GM12874 (cell line): ENCODE measurements around the gene ANO10.

Experiments used
- TF ChIP-seq, protein P1 (sequence below): IDR thresholded peaks from 2 replicates; pipeline ENCODE4 v1.5.1; 2011; ENCODE audit warnings: low read depth, mild to moderate bottlenecking, control low read depth, low read length, moderate library complexity; ENCODE audit not compliant: insufficient read depth

The ANO10 gene

DNA sequence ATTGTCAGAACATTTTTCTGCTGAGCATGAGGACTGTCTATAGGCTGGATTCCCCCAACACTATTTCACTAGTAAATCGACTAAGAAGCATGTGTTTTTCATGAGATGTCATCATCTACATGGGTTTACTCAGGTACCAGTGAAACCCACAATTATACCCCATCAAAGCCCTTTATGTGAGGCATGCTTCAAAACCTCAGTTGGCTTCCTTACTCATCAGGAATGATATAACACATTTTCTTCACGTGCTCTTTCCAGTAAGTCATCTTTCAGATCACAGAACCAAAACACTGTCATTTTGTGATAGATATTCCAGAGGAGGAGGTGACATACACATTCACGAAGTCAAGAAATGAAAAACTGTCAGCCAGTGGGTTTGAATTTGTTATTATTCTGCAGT is 116.5 kb downstream of the ANO10 start:
- TF ChIP-seq, protein P1, sequence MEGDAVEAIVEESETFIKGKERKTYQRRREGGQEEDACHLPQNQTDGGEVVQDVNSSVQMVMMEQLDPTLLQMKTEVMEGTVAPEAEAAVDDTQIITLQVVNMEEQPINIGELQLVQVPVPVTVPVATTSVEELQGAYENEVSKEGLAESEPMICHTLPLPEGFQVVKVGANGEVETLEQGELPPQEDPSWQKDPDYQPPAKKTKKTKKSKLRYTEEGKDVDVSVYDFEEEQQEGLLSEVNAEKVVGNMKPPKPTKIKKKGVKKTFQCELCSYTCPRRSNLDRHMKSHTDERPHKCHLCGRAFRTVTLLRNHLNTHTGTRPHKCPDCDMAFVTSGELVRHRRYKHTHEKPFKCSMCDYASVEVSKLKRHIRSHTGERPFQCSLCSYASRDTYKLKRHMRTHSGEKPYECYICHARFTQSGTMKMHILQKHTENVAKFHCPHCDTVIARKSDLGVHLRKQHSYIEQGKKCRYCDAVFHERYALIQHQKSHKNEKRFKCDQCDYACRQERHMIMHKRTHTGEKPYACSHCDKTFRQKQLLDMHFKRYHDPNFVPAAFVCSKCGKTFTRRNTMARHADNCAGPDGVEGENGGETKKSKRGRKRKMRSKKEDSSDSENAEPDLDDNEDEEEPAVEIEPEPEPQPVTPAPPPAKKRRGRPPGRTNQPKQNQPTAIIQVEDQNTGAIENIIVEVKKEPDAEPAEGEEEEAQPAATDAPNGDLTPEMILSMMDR, result no peak

DNA sequence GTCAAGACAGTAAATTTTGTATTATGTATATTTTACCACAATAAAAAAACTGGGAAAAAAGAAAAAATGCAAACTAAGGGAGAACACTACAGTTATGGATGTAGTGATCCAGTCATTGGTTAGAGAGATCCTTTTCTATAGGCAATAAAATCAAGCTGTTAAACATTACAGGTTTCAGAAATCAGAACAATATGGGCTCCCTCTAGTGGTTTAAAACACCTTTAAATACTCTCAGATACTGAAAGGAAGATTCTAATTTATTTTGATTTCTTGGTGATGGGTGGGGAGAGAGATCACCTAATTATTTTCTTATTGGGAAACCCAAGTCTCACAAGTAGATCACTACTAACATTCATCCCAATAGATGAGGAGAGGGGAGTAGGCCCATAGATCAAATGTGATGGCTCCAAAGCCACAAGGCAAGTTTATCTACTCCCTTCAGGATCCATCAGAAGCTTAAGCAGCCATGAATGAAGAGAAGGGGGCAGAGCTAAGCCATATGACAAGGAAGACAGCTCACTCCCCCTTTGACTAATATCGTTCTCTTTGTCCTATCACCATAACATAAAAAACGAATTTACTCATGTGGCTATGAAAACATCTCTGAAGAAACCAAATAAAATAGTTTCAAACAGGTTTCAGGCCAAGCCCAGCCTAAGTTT is 118.6 kb downstream of the ANO10 start:
- TF ChIP-seq, protein P1, result peak; percentile 16; the same call in 1 of the 2 replicates

DNA sequence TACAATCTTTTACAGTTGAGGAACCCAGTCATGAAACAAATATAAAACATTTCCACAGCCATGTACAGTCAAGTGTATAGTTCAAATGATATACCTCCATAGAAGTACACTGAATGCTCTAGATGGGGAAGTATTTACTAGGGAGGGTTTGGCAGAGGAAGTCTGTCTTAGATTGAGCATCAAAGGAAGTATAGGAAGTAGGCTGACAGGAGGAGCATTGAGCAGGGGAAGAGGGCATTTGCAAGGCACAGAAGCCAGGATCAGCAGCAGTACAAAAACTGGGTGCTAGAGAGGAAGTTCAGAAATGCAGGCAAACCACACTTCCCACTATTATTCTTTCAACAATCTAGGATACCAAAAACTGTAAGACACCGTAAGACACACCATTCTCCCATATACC is 122.6 kb downstream of the ANO10 start:
- TF ChIP-seq, protein P1, result no peak

DNA sequence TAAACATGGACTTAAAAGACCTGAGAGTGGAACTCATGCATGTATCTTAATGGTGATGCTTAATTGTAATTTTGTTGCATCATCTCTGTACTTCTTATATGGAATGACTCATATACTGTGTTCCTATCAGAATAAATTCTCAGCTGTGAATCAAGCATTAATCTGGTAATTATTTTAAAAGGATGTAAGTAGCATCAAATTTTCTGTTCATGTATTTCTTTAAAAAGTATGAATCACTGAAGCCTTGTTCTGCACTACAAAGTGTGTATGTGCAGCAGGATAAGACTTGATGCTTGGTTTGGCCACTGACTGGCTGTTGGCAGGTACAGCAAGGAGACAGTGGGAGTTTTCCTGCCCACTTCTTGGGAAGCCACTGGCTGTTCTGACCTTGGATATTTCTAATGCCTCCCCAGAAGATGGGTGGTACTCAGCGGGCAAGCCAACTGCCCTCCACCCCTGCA is 123.9 kb downstream of the ANO10 start:
- TF ChIP-seq, protein P1, result no peak

DNA sequence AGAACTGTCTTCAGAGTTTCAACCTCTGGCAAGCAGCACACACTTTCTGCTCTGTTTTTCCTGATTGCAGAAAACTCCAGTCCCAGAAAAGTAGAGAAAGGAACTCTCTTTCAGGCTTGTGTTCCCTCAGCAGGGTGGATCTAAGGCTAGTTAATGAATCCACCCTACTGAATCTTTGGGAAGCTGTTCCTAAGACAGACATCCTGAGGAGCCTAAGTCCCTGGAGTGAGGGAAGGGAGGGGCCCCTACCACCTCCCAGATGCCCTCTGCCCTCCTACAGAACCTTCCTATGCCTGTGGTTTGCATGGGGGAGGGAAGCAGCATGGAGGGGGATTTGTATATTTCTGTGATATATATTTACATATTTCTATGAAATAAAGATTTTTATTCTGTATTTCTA is 124.4 kb downstream of the ANO10 start:
- TF ChIP-seq, protein P1, result no peak

DNA sequence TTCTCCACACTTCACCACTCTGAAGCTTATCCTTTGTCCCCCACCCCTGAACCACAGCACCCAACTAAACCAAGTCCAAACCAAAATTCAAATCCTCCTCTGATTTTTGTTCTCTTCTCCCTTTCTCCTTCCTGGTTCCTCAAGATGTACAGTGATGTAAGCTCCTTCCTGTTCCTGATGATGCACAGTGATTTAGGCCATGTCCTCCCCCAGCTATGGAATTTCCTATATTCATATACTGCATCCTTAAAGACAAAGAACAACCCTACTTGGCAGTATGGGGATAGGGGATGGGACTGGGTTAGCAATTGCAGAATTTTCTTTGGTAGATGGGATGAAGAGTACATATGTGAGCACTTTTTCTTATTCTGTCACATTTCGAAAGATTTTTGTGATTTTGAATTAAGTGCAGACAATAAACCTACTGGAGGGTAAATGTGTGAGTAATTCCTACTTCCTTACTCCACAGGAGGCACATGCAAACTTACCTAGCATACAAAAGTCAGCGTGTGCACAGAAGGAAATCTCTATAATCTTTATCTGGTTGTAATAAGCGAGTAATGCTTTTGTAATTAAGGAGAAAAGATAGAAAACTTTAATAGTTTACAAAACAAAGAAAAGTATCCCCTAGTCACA is 125.0 kb downstream of the ANO10 start:
- TF ChIP-seq, protein P1, result no peak

DNA sequence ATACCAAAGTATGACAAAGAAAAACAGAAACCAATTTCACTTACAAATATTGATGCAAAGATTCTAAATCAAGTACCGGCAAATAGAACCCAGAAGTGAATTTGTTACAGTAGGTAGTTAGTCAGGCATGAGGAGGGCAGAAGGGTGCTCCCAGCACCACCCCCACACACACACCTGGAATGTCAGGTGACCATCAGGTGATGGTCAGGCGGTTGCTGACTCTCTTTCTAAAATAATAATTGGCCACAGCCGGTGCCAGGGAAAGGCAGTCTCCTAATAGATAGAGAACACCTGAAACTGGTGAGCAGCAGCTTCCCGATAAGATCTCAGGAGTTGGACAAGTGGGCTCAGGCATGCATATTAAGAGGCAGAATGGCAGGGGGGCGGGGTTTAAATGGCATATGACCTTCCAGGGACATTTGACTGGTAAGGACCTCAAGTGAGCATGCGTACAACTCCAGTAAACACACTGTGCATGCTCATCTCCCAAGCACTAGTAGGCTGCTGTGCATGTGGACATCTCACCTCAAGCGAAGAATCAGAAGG is 131.1 kb downstream of the ANO10 start:
- TF ChIP-seq, protein P1, result no peak
